CMK (cell line): ENCODE data around the gene FIP1L1.

Experiments
- DNase-seq: peaks from one replicate; pipeline ENCODE4 v3.0.0-alpha.2; 2010; ENCODE audit warnings: low read depth

FIP1L1 gene

DNA sequence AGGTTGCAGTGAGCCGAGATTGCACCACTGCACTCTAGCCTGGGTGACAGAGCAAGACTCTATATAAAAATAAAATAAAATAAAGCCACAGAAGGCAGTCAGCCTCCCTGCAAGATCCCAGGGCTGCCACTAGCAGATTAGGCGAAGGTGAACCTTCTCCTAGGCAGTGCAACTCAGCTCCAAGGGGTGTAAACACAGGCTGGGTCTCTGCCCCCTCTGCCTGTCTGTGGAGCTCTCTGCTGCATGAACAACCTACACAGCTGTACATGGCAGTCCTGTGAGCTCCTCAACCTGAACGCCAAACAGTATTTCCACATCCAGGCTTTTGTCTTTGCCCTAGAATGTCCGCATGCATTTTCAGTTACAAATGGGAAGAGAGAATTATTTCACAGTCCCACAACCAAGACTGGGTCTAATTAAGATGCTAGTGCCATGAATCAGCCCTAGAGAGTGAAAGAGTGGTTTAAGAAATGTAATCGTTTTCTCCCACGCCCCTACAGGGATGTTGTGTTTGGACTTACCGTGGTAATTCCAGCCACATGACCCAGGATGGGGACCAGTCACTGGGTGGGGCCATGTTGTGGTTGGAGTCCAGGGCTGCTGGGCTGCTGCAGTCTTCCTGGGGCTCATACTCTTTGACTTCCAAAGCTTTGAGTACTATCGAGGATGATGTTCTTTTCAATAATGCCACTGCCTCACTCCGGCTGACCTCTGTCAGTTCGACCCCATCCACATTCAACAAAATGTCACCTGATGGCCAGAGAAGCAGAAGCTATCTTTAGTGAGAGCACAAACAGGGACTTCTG lies 99.0 kb downstream of the FIP1L1 start:
- no peak for DNase-seq

DNA sequence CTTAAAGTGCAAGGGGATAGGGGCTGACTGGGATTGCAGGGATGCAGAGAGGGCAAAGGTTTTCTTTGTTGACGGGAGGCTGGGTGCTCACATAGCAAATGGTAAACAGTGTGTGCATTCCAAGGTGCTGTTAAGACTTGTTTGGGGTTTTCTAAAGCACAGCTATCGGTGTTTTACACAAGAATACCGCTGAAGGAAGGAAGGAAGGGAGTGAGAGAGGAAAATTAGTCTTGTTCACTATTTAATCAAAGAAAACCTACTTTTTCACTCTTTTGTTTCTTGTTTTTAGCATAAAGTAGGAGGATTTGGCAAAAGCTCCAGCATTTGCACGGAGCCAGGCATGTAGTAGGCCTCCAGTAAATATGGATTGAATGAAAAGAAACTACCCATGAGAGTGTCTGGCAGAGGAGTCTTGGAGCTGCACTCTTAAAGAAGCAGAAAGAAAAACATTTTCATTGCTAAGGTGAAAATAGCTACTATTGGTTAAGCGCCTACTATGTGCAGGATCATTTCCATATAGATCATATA lies 99.7 kb downstream of the FIP1L1 start:
- DNase-seq, result no peak

DNA sequence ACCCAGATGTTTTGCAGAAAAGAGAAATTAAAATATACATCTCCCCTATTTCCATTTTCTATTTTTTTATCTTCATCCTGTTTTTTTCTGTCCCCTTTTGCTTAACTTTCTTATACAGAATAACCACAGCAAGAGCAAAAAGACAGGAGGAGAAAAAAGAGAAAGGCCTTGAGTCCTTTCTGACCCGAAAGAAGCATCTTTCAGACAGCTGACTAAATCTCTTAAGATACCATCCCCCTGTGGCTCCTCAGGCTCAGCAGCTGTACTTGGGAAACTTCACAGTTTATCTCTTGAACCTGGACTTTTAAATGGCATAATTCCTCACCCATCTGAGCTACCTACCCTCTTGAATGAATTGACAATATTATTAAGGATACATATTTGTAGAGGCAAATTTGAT lies 100.2 kb downstream of the FIP1L1 start:
- no peak for DNase-seq

DNA sequence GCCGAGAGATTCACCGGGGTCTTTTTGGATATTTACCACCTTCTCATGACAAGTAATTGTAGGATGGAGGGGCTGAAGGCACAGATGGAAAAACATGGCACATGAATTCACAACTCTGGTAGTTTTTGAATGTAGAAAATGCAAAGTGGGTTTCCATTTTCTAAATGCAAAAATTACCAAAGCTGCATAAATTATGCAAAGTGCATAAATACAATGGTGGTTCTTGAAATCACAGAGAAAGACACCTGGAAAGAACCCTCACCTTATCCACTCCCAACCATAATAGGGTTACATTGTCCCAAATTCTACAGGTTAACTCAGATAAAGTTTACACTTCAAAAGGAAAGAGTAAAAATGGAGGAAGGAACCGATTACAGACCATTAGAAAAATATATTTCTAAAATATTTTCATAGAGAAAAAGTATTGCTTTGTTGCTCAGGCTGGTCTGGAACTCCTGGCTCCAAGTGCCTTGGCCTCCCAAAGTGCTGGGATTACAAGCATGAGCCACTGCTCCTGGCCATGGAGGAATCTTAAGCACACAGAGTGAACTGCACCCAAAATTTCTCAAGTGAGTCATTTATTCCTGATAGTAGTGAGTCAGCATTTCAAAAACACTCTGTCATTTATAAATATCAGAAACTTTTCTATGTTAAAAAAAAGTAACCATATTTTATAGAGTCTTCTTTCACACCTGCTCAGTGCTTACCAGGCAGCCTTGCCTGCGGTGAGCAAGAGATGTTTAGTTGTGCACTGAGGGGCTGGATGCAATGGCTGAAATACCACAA lies 101.4 kb downstream of the FIP1L1 start:
- no peak for DNase-seq

DNA sequence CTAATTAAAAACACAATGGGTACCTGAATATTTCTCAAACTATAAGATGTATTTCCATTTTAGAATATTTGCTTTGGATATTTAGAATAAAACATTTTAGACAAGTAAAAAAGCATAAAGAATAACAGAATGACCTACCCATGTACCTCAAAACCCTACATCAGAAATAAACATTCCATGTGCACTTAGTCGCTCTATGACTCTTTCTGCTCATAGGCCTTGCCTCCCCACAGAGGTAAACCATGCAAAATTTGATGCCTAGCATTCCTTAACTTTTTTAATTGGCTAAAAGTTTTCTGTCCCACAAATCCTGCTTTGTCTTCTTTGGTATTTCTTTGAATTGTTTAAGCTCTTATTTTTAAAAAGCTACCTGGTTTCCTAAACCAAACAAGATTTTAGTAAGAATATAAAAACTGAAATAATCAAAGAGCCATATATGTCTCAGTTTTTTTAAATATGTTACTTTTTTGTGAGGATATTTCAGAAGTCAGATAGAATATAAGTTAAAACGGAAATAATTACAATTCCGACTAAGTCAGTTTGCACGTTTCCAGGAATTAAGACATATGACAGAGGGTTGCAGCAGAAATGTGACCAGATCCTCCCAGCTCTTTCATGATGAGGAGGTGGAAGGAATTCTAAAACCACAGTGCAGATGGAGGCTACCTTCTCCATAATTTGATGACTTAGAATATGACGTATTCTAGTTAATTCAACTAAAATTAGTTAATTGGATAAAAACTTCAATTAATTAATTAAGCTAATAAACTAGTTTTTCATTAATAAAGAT lies 102.5 kb downstream of the FIP1L1 start:
- DNase-seq, result no peak

DNA sequence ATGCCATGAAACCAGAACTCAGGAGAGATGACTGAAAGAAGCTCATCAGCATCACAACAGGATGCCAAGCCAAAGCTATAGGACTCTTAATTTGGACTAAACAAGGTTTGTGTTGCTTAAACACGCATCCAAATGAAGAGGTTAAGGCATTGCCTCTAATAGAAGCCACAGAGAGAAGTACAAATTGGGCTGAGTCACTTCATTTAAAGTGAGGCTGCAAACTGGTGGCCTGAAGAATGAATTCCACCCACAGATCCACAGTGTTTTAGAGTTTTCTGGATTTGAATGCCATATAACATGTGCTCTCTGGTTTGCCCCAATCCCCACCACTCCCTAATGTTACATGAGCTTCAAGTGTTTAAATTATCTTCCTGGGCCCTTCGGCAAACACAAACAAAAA lies 103.5 kb downstream of the FIP1L1 start:
- no peak for DNase-seq

DNA sequence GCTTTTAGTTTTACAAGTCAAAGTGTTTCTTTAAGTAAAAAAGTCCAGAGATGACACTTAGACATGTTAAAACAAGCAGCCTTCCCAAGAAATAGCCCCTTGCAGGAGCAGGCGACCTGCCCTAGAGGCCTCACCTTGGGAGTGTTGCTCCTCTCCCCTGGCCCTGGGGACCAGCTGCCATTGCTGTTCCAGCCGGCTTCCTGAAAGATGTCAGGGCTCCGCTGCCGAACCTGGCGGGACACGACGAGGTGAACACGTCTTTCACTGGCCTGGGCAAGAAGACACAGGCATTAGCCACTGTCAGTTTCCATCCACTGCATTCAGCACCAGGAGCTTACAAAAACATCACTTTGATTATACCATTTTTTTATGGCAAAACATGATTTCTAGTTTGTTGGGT lies 104.1 kb downstream of the FIP1L1 start:
- DNase-seq, result no peak

DNA sequence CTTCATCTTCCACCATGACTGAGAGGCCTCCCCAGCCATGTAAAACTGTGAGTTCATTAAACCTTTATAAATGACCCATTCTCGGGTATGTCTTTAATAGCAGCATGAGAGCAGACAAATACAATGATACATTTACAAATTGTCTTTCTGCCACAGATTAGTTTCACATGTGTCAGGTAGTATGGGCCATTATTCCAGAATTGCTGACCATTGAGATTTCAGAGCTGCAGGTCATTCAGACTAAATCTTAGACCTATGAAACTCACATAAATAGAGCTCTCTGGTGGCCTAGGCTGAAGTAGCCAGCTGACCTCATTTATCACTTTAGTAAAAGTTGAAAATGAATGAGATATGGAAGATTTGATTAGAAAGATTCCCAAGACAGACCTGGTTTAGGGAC lies 105.8 kb downstream of the FIP1L1 start:
- no peak for DNase-seq

DNA sequence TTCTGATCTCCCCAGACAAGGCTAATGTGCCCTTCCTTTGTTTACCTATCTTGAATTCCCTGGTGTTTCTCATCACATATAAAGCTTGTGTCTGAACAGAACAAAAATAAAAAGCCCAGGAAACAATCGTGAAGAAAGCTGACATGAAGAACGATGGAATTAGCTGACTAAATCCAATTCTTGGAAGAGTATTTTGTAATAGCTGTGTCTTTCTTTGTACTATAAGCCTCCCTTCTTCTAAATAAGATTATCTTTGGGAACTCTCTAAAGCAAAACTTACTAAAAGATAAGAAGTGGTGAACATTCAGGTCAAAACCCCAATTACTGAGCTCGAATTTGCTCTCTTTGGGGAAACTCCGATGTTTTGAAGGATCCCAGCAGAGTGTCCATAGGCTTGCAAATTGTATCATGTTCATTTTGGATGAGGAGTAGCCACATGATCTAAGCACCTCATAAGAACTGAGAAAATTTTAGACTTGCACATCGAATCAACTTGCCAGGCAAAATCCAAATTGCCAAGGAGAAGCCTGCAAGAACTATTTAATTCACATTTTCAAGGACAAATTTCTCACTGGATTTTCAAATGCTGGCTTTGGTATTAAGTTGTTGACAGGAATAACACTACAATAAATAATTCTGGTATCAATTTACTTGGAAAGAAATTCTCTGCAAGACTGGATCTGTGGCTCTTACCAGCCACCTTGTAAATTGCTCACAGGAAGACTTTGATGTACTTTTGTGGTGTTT lies 107.6 kb downstream of the FIP1L1 start:
- no peak for DNase-seq

DNA sequence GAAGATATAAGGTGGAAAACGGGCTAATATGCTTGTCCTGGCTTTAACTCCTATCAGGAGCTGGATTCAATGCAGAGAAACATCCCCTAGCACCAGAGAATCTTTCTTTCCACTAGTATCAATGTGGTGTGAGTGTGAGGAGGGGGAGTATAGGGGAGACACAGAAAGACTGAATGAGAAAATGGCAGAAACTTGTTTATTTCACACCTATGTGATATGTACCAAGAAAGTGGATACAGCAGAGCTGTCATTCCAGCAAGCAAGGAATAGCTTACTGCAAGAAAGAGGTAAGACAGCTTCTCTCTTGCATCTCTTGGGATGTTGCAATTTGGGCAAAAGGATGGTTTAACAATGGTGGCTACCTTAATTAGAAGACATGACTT lies 108.2 kb downstream of the FIP1L1 start:
- no peak for DNase-seq

DNA sequence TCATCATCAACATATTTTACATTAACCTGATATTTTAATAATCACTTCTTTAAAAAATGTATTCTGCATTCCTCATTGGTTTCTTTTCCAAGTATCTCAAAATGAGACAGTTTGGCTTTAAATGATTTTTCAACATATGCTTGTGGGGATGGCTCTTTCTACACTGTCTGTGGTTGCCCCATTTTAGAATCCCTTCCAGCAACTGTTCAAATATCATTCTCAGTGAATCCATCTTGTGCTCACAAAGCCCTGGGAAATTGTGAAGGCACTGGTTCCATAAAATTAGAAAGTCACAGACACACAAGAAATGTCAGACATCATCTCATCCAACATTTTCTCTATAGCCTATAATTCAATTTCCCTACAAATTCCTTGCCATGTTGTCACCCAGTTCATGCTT lies 110.3 kb downstream of the FIP1L1 start:
- no peak for DNase-seq

DNA sequence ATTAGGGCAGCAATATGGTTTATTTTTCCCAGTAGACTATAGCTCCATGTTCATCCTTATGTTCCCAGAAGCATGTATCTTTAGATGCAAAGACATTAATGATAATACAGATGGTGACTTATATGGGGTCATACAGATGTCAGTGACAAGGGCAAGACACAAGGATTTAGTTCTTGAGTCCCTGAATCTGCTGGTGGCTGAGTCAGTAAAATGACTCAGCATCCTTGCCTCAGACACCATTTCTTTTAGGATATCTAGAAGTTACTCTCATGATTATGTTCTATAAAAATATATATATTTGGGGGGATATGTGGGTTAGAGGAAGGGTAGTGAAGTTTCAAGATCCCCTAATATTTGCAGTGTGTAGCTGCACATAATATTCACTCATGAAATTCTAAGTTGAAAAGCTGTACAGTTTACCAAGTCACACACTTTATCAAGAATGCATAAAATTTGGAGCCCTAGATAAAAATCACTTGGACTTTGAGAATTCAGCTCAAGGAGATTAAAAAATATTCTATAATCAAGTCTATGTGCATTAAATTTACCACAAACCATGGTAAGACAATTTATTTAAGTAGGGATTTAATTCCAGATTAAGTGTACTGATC lies 111.9 kb downstream of the FIP1L1 start:
- no peak for DNase-seq

DNA sequence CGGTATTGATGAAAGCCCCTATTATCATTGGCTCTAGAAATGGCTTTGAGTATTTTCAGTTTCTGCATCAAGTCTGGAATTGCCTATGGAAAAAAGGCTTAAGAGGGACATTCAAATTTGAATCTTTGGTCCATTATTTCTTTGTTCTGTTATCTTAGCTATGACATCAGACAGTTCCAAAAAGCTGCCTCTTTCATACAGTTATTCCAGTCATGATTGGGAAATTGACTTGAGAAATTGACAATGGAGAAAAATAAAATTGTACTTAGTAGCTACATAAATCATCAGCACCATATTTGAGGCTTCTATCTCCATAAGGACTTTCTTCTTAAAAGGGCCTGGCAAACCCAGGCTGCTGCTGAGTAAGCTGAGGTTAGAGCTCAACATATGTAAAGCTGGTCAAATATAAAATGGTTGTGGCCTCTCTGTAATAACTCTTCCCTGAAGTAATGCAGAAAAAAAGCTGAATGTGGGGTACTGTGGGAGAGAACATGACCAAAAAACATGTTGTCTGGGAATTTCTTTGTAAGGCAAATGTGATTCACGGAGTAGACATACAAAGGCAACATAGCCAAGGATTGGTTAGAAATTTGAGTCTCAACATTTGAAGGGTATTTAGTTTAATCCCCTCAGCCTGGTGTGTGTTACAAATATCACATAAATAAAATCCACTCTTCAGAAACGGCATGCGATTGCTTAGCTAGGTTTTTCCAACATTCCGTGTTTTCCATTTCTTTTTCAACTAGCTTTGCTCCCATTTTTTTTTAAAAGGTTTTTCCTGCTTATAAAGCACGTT lies 112.9 kb downstream of the FIP1L1 start:
- DNase-seq, result no peak

DNA sequence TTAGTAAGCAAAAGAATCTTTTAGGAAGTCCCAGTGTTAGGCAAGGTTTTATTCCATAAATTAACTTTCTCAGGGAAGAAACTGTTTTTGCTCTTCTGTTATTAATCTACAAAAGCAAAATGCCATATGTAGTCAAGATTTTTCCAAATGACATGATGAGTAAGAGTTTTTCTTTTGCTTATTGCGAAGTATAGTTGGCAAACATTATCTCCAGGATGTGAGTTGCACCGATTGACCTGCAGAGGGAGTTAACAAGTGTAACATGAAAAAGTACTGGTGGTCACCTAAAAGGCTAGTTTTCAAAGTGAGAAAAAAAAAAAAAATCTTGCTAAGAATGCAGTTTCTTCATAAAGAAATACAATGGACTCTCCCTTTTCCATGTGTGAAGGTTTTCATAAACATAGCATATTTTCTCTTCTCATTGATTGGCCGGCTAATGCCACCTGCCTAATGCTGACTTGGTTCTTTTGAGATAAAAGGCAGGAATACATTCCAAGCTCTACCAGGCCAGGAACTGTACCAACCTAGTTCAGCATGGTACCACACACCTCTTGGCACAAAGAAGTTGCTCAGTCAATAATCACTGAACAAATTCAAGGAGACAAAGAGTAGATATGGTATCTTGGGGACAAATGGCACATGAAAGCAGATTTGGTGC lies 113.7 kb downstream of the FIP1L1 start:
- DNase-seq, result no peak

DNA sequence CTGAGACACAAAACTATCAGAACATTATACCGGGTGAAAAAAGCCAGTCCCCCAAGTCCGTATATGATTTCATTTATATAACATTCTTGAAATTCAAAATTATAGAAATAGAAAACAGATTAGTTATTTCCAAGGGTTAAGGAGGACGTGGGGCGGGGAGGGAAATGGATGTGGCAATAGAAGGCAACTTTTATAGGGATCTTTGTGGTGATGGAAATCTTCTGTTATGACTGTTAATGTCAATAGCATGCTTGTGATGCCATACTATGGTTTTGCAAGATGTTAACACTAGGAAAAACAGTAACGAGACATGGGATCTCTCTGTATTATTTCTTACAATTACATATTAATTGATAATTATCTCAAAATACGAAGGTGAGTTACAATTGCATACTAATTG lies 117.4 kb downstream of the FIP1L1 start:
- no peak for DNase-seq

DNA sequence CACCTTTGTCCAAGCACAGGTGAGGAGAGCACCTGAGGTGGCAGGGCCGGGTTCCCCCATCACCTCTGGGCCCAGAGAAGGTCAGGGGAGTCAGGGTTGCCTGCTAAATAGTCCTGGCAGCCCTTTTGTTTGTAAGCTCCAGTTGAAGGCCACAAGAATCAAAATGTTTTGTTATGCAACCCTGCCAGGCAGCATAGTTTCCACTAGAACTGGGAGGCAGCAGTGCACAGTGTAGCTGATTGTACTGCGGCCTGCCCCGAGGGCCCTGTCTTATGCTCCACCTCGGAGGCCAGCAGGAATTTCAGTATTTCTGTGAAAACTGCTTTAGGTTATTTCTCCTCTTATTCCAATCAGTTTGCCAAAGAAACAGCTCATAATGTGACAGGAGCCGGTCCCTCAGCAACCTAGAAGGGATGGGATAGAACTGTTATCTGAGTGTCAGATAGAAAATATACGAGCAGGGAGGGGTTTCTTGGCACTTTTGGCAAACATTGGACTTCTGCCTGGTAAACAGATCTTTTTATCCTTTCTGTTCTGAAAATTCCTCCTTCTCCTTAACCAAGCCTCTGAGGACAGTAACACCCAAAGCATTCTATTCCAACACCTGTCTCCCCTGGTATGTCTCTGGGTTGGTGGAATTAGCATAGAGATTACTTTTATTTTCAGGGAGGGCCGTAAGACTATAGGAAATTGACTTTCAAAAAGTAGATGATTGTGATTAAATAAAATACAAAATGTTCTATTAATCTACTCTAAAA lies 120.2 kb downstream of the FIP1L1 start:
- no peak for DNase-seq

DNA sequence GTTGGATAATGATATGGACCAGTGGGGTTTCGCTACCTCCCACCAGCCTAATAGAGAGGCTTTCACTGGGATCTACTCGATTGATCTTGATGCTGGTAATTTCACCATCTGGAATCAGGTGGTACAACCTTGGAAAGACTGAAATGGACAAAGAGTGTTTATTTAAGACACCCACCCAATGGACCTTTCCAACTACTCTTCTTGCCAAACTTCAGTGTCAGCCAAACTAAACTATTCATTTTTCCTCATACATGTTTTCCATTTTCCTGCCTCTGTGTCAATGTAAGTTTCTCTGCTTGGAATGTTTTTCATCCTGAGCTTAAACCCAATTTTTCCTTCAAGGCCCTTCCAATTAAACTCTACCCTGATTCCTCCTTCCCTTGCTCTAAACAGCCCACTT lies 121.3 kb downstream of the FIP1L1 start:
- DNase-seq, result no peak

DNA sequence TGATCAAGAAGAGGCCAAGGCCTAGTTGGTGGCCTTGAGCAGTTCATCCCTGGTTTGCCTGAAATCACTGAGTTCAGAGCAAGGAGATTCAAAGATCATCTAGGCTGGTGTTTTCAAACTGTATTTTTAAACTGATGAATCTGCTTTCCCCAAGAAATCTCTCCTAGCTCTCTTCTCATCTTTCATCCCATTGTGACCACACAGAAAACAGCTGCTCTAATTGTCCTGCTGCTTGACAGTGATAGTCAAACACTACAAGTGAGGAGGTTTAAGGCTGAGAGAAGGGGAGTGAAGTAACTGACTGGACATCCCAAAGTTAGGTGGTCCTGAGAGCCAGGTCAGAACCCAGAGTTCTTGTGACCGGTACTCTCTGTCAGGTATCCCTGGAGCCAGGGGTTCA lies 122.3 kb downstream of the FIP1L1 start:
- DNase-seq, result no peak

DNA sequence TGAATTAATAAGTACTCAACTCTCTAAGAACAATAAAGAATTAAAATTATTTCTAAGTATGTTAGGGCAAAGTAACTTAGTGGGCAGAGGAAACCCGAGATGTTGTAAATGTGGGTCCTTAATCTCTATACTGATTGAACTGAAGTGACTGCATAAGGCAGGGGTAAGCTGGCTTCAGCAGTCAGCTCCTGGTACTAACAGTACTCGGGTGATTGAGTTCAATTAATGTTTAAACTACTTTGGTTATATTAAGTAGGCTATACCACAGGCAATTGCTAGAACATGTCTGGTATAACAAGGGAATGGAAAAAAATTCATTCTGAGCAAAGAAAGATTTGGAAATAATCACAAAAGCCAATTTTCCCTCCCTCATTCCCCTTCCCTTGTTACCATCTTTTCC lies 123.1 kb downstream of the FIP1L1 start:
- DNase-seq, result no peak
